A549 (cell line): ENCODE results near the gene POLA1. TPM values are rescaled to one million over a fixed set of nuclear protein-coding genes. Genes with fewer than 3 reads are reported as not detected.

Experiments used
- ATAC-seq, 2 experiments: fragments of 200-7000 bp in 1 of 2; fragments of >200 bp in 1 of 2; cut with Nextera tagmentation in 1 of 2; cut with Tn5 transposase in 1 of 2; 3 replicates each; pipeline versions ENCODE4 v1.8.0 to v1.9.1; 2018 to 2020; ENCODE audit warnings: mild to moderate bottlenecking in 1 of 2, moderate library complexity in 1 of 2
- CTCF ChIA-PET: fragments of 300-600 bp; sonication (Branson Sonifier 250); formaldehyde crosslinking; extraction: SDS; loops from one replicate; lab custom pipeline; 2021; ENCODE audit warnings: antibody characterized with exemption, inconsistent platforms; lab: Yijun Ruan, JAX
- POLR2A ChIA-PET: fragments of 350-600 bp; formaldehyde crosslinking; extraction: SDS; loops from one replicate; lab custom pipeline; 2021; ENCODE audit warnings: antibody characterized with exemption, inconsistent platforms; lab: Yijun Ruan, JAX
- DNase-seq, 2 experiments: peaks; one replicate each; pipeline versions ENCODE4 v3.0.0 to v3.0.0-alpha.2; 2011 to 2016; ENCODE audit warnings: low read depth in 1 of 2, low spot score in 1 of 2
- FAIRE-seq: peaks from 2 replicates; lab custom pipeline; 2011; peaks lifted over from hg19 to GRCh38; lab: Jason Lieb, UNC
- H3K27ac ChIP-seq, 2 experiments: fragments of >200 bp; sonication (Bioruptor Twin); formaldehyde crosslinking; 3 replicates each; pipeline ENCODE4 v1.5.1; 2016 to 2017
- H3K4me1 ChIP-seq: fragments of >200 bp; sonication (Bioruptor Twin); formaldehyde crosslinking; 3 replicates; pipeline ENCODE4 v1.6.1; 2016
- H3K4me2 ChIP-seq: fragments of >200 bp; sonication (Bioruptor Twin); formaldehyde crosslinking; 3 replicates; pipeline ENCODE4 v1.6.1; 2016
- H3K4me3 ChIP-seq: fragments of >200 bp; sonication (Bioruptor Twin); formaldehyde crosslinking; 3 replicates; pipeline ENCODE4 v1.5.1; 2016
- H3K9me3 ChIP-seq: fragments of >200 bp; sonication (Bioruptor Twin); formaldehyde crosslinking; 3 replicates; pipeline ENCODE4 v1.6.1; 2016
- ATOH8 ChIP-seq: fragments of 250-450 bp; sonication (Bioruptor Pico); IDR thresholded peaks from 2 replicates; pipeline ENCODE4 v1.5.0; 2020; ENCODE audit warnings: low read depth, mild to moderate bottlenecking, moderate library complexity
- BCL3 ChIP-seq: fragments of >200 bp; sonication (Bioruptor Twin); formaldehyde crosslinking; IDR thresholded peaks from 3 replicates; pipeline ENCODE4 v1.6.1; 2016
- CBX8 ChIP-seq: fragments of 200-600 bp; sonication (generic); IDR thresholded peaks from 2 replicates; pipeline ENCODE4 v1.6.1; 2016
- CHD4 ChIP-seq: fragments of 200-600 bp; sonication (generic); IDR thresholded peaks from 2 replicates; pipeline ENCODE4 v1.6.1; 2016; ENCODE audit warnings: antibody characterized with exemption, mild to moderate bottlenecking, borderline replicate concordance
- ELK1 ChIP-seq: fragments of 150-350 bp; IDR thresholded peaks from 2 replicates; pipeline ENCODE4 v1.6.1; 2014; ENCODE audit warnings: low read depth, mild to moderate bottlenecking, low read length
- FOSL2 ChIP-seq, 2 experiments: fragments of 450-650 bp in 1 of 2; fragments of >200 bp in 1 of 2; sonication (Bioruptor Twin) in 1 of 2; formaldehyde crosslinking; IDR thresholded peaks; 2 replicates each; pipeline versions ENCODE4 v1.5.0 to v1.6.1; 2016 to 2020; ENCODE audit warnings: mild to moderate bottlenecking in 1 of 2, moderate library complexity in 1 of 2
- FOXS1 ChIP-seq: fragments of 250-450 bp; sonication (Bioruptor Pico); IDR thresholded peaks from 2 replicates; pipeline ENCODE4 v1.5.0; 2020; ENCODE audit warnings: mild to moderate bottlenecking, moderate library complexity
- GATA3 ChIP-seq: IDR thresholded peaks from 2 replicates; pipeline ENCODE4 v1.6.1; 2012; ENCODE audit warnings: borderline replicate concordance
- HDAC2 ChIP-seq: fragments of 200-600 bp; sonication (generic); IDR thresholded peaks from 2 replicates; pipeline ENCODE4 v1.6.1; 2016
- HEYL ChIP-seq: fragments of 250-450 bp; sonication (Bioruptor Pico); IDR thresholded peaks from 2 replicates; pipeline ENCODE4 v1.8.0; 2021; ENCODE audit warnings: mild to moderate bottlenecking, moderate library complexity
- HOXA7 ChIP-seq: fragments of 250-450 bp; sonication (Bioruptor Pico); IDR thresholded peaks from 2 replicates; pipeline ENCODE4 v1.5.0; 2020; ENCODE audit warnings: mild to moderate bottlenecking, moderate library complexity
- KDM1A ChIP-seq: fragments of 200-600 bp; sonication (generic); IDR thresholded peaks from 2 replicates; pipeline ENCODE4 v1.6.1; 2016; ENCODE audit warnings: low read depth, mild to moderate bottlenecking
- KDM5A ChIP-seq: fragments of 200-600 bp; sonication (generic); IDR thresholded peaks from 2 replicates; pipeline ENCODE4 v1.6.1; 2016; ENCODE audit warnings: antibody characterized with exemption, mild to moderate bottlenecking
- NR3C1 ChIP-seq: fragments of >200 bp; sonication (Bioruptor Twin); formaldehyde crosslinking; IDR thresholded peaks from 3 replicates; pipeline ENCODE4 v1.6.1; 2017
- PBX3 ChIP-seq: IDR thresholded peaks from 2 replicates; pipeline ENCODE4 v1.6.1; 2012
- POLR2AphosphoS2 ChIP-seq: conservative IDR thresholded peaks from 2 replicates; pipeline ENCODE4 v1.6.1; 2012; ENCODE audit warnings: low read length, improper control_type of control experiment, inconsistent platforms
- RARB ChIP-seq: fragments of 250-450 bp; sonication (Bioruptor Pico); IDR thresholded peaks from 2 replicates; pipeline ENCODE4 v1.8.0; 2021; ENCODE audit warnings: mild to moderate bottlenecking, moderate library complexity
- RCOR1 ChIP-seq: fragments of 150-350 bp; IDR thresholded peaks from 2 replicates; pipeline ENCODE4 v1.6.1; 2014; ENCODE audit warnings: antibody characterized with exemption, low read length, low read depth
- TFCP2L1 ChIP-seq: fragments of 250-450 bp; sonication (Bioruptor Pico); IDR thresholded peaks from 2 replicates; pipeline ENCODE4 v1.5.0; 2021; ENCODE audit warnings: mild to moderate bottlenecking
- TP53 ChIP-seq: fragments of 250-450 bp; sonication (Bioruptor Pico); IDR thresholded peaks from 2 replicates; pipeline ENCODE4 v1.5.0; 2021; ENCODE audit warnings: mild to moderate bottlenecking, moderate library complexity
- whole genome bisulfite sequencing: methylation state at CpG from one replicate; pipeline ENCODE4 v1.1.6; 2017; ENCODE audit errors: missing lambda C conversion rate; 5-methylcytosine and 5-hydroxymethylcytosine counted together
- polyA plus RNA-seq, 4 experiments: library from polyadenylated mRNA; depleted of rRNA in 3 of 4; stranded (reverse); fragments of >200 nt; fragmentation: RNase III in 1 of 4; extraction: RNeasy Plus Mini Kit Qiagen cat#74134 plus additional on column Dnase treatment in 1 of 4; gene quantifications; 2 replicates in 3 of 4; 3 replicates in 1 of 4; pipeline ENCODE4 v1.2.3, GENCODE V29; 2011 to 2017
- TF ChIP-seq, protein P1 (sequence below): fragments of 450-650 bp; IDR thresholded peaks from 2 replicates; pipeline ENCODE4 v1.6.1; 2014; ENCODE audit warnings: antibody characterized with exemption
- TF ChIP-seq, protein P2 (sequence below): fragments of 250-450 bp; sonication (Bioruptor Pico); IDR thresholded peaks from 2 replicates; pipeline ENCODE4 v1.5.0; 2021; ENCODE audit warnings: mild to moderate bottlenecking, moderate library complexity, borderline replicate concordance

Gene POLA1
- polyA plus RNA-seq, 2 of the 4 experiments (the other 2 are of a cell fraction), result 8.8 to 17.5 TPM

DNA sequence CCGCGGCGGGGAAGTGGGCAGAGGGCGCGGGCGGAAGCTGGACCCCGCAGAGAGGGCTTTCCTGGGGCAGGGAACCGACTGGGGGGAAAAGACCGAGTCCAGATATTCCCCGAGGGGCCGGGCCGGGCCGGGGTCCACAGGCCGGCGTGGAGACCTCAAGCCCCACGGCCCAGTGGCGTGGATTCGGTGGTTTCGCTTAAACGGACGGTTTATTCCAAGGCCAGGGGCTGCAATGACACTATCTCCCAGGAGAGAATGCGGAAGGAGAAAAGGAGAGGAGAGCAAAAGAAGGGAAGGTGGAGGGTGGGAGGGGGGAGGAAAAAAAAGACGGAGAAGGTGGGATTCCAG, 311.3 kb downstream of the POLA1 start:
- Histone ChIP-seq H3K4me3 (no peak overlapping the region), H3K4me2 (no peak overlapping the region), H3K4me1 (no peaks in the 10 kb centered on the region), H3K9me3 (no peaks in the 10 kb centered on the region), H3K27ac (no peak overlapping the region)
- POLR2A ChIA-PET, result no interaction called here
- CTCF ChIA-PET, result no interaction called here
- 72% methylated on average over 16 of the region's 23 CpGs for WGBS
- no peak for ATAC-seq
- FAIRE-seq, result no peak
- TF ChIP-seq TFCP2L1 (CRISPR knock-in tag), result no peak
- no peak for TF ChIP-seq NR3C1
- no peak for TF ChIP-seq CHD4
- TF ChIP-seq RCOR1, result no peak
- no peak for TF ChIP-seq TP53 (CRISPR knock-in tag)
- no peak for TF ChIP-seq ELK1
- TF ChIP-seq HEYL (CRISPR knock-in tag), result no peak
- TF ChIP-seq PBX3, result no peak
- no peak for TF ChIP-seq BCL3
- TF ChIP-seq KDM5A, result no peak
- TF ChIP-seq HOXA7 (CRISPR knock-in tag), result no peak
- TF ChIP-seq, protein P1, sequence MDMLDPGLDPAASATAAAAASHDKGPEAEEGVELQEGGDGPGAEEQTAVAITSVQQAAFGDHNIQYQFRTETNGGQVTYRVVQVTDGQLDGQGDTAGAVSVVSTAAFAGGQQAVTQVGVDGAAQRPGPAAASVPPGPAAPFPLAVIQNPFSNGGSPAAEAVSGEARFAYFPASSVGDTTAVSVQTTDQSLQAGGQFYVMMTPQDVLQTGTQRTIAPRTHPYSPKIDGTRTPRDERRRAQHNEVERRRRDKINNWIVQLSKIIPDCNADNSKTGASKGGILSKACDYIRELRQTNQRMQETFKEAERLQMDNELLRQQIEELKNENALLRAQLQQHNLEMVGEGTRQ, result no peak
- no peak for TF ChIP-seq POLR2AphosphoS2
- no peak for TF ChIP-seq FOXS1 (CRISPR knock-in tag)
- TF ChIP-seq KDM1A, result no peak
- TF ChIP-seq, protein P2, sequence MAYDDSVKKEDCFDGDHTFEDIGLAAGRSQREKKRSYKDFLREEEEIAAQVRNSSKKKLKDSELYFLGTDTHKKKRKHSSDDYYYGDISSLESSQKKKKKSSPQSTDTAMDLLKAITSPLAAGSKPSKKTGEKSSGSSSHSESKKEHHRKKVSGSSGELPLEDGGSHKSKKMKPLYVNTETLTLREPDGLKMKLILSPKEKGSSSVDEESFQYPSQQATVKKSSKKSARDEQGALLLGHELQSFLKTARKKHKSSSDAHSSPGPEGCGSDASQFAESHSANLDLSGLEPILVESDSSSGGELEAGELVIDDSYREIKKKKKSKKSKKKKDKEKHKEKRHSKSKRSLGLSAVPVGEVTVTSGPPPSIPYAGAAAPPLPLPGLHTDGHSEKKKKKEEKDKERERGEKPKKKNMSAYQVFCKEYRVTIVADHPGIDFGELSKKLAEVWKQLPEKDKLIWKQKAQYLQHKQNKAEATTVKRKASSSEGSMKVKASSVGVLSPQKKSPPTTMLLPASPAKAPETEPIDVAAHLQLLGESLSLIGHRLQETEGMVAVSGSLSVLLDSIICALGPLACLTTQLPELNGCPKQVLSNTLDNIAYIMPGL (CRISPR knock-in tag), result no peak
- TF ChIP-seq CBX8, result no peak
- no peak for DNase-seq

DNA sequence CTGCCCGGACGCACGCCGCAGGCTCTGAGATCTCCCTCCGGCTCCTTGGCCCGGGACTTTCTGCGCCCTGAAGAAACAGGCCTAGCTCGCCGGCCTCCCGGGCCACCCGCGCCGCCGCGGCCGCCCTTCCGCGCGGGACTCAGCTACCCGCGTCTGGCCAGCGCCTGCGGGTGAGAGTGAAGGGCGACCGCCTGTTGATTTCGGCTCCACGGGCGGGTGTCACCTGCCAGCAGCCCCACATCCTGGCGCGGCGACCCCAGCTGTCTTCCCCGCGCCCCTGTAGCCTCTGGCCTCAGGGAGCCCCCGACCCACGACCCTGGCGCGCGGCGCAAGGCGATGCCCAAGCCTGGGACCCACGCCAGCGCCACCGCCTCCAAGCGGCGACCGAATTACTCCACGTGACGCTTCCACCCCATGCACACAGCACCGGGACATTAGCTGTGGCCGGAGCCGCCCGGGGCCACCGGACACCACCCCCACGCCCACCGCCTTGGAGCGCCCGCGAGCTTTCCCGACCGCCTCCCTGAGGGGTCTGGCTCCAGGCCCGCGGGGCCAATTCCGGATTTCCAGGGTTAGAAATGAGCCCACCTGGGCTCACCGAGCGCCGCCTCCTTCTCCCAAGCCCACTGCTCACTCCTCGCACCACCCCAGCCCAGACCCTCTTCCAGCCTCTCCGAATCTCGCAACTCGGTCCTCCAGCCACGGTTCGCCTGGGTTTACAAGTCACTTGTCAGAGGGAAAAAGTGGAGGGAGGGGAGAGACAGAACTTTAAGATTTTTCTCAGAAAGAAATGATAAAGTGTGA, 311.9 kb downstream of the POLA1 start:
- no peak for DNase-seq
- H3K4me3 ChIP-seq, result no peak overlapping the region
- ATAC-seq, result 0 out of 6 replicates have a peak, but pooled peaks of 1 of the 2 experiments have one; percentile 17
- no peaks in the 10 kb centered on the region for H3K4me1 ChIP-seq
- FAIRE-seq, result no peak
- POLR2A ChIA-PET, result no interaction called here
- no peak overlapping the region for H3K27ac ChIP-seq
- TF ChIP-seq RARB (CRISPR knock-in tag) (no peak), ATOH8 (CRISPR knock-in tag) (no peak), HDAC2 (no peak), FOSL2 (IDR thresholded peaks at IDR 0.05) (no peak), FOSL2 (CRISPR knock-in tag; IDR thresholded peaks at IDR 0.05) (no peak), GATA3 (no peak)
- 72% methylated on average over 25 of the region's 72 CpGs for WGBS
- no peaks in the 10 kb centered on the region for H3K9me3 ChIP-seq
- CTCF ChIA-PET, result interaction anchor here (0.5 to 1.2 kb wide), 2 partner anchors 10 to 167 kb away, joined by 3 to 5 read pairs; partner anchors contain the start of gene ARX
- H3K4me2 ChIP-seq, result peak overlapping the region; percentile 17; the same call in 1 of the 3 replicates
